SK-N-SH treated with all-trans-retinoic acid at 6 μM for 48 hours (cell line): Measurements from ENCODE around the gene MINDY2.

Experiments
- ATAC-seq: fragments of 200-7000 bp; cut with Tn5 transposase; 3 replicates; pipeline ENCODE4 v1.9.1; 2020; ENCODE audit warnings: mild to moderate bottlenecking, moderate library complexity
- ARNTL ChIP-seq: fragments of 450-650 bp; formaldehyde crosslinking; IDR thresholded peaks from 2 replicates; pipeline ENCODE4 v1.5.0; 2020; ENCODE audit warnings: low read depth, mild to moderate bottlenecking, moderate library complexity, borderline replicate concordance
- CSDC2 ChIP-seq: fragments of 250-450 bp; sonication (Bioruptor Pico); IDR thresholded peaks from 2 replicates; pipeline ENCODE4 v1.5.0; 2020; ENCODE audit warnings: mild to moderate bottlenecking, moderate library complexity
- GLIS3 ChIP-seq: fragments of 250-450 bp; sonication (Bioruptor Pico); IDR thresholded peaks from 2 replicates; pipeline ENCODE4 v1.5.0; 2020; ENCODE audit warnings: mild to moderate bottlenecking, moderate library complexity
- PPARA ChIP-seq: fragments of 250-450 bp; sonication (Bioruptor Pico); IDR thresholded peaks from 2 replicates; pipeline ENCODE4 v1.5.0; 2020; ENCODE audit warnings: mild to moderate bottlenecking, borderline replicate concordance
- RARB ChIP-seq: fragments of 250-450 bp; sonication (Bioruptor Pico); IDR thresholded peaks from 2 replicates; pipeline ENCODE4 v1.8.0; 2021; ENCODE audit warnings: mild to moderate bottlenecking, moderate library complexity
- SNAI2 ChIP-seq: fragments of 250-450 bp; sonication (Bioruptor Pico); IDR thresholded peaks from 2 replicates; pipeline ENCODE4 v1.5.0; 2020; ENCODE audit warnings: mild to moderate bottlenecking, moderate library complexity
- TCF4 ChIP-seq: fragments of 250-450 bp; sonication (Bioruptor Pico); IDR thresholded peaks from 2 replicates; pipeline ENCODE4 v1.8.0; 2021; ENCODE audit warnings: mild to moderate bottlenecking, moderate library complexity, borderline replicate concordance
- ZC3H10 ChIP-seq: fragments of 250-450 bp; sonication (Bioruptor Pico); IDR thresholded peaks from 2 replicates; pipeline ENCODE4 v1.5.1; 2021; ENCODE audit warnings: mild to moderate bottlenecking, moderate library complexity
- ZFP30 ChIP-seq: fragments of 450-650 bp; formaldehyde crosslinking; IDR thresholded peaks from 2 replicates; pipeline ENCODE4 v1.5.0; 2022; ENCODE audit warnings: mild to moderate bottlenecking, moderate library complexity
- ZNF565 ChIP-seq: fragments of 450-650 bp; formaldehyde crosslinking; conservative IDR thresholded peaks from 2 replicates; pipeline ENCODE4 v1.5.0; 2020; ENCODE audit warnings: low read depth, mild to moderate bottlenecking, moderate library complexity
- ZNF70 ChIP-seq: fragments of 450-650 bp; formaldehyde crosslinking; IDR thresholded peaks from 2 replicates; pipeline ENCODE4 v1.5.0; 2020; ENCODE audit warnings: mild to moderate bottlenecking, moderate library complexity
- ZNF8 ChIP-seq: fragments of 450-650 bp; formaldehyde crosslinking; IDR thresholded peaks from 2 replicates; pipeline ENCODE4 v1.5.0; 2020; ENCODE audit warnings: mild to moderate bottlenecking, moderate library complexity
- TF ChIP-seq, protein P1 (sequence below): fragments of 250-450 bp; sonication (Bioruptor Pico); IDR thresholded peaks from 2 replicates; pipeline ENCODE4 v1.8.0; 2021; ENCODE audit warnings: low read depth, mild to moderate bottlenecking, moderate library complexity, borderline replicate concordance
- TF ChIP-seq, protein P2 (sequence below): fragments of 250-450 bp; sonication (Bioruptor Pico); IDR thresholded peaks from 2 replicates; pipeline ENCODE4 v1.5.1; 2021; ENCODE audit warnings: mild to moderate bottlenecking, moderate library complexity
- TF ChIP-seq, protein P3 (sequence below): fragments of 250-450 bp; sonication (Bioruptor Pico); IDR thresholded peaks from 2 replicates; pipeline ENCODE4 v1.8.0; 2020; ENCODE audit warnings: mild to moderate bottlenecking, moderate library complexity, borderline replicate concordance
- TF ChIP-seq, protein P4 (sequence below): fragments of 250-450 bp; sonication (Bioruptor Pico); IDR thresholded peaks from 2 replicates; pipeline ENCODE4 v1.5.0; 2020; ENCODE audit warnings: mild to moderate bottlenecking, moderate library complexity

Gene MINDY2

DNA sequence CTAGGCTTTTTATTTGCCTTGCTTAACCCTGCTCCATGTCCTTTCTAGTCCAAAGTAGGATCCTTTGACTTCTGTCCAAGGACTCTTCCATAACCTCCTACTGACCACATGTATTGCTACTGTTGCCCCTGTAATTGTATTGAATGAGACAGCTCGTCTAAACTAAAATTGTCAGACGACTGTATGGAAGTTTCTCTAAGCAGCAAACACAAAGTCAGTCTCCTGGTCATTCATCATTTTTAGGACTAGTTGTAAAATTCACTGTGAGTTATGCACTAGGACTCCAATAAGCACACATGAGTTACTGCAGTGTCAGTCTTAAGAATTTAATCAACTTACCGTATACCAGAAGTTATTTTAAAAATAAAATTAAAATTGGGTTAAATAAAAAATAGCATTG lies 129.5 kb downstream of the MINDY2 start:
- no peak for ATAC-seq
- TF ChIP-seq ZFP30 (CRISPR knock-in tag), result no peak
- no peak for TF ChIP-seq ARNTL (CRISPR knock-in tag)
- no peak for TF ChIP-seq GLIS3
- TF ChIP-seq, protein P1, sequence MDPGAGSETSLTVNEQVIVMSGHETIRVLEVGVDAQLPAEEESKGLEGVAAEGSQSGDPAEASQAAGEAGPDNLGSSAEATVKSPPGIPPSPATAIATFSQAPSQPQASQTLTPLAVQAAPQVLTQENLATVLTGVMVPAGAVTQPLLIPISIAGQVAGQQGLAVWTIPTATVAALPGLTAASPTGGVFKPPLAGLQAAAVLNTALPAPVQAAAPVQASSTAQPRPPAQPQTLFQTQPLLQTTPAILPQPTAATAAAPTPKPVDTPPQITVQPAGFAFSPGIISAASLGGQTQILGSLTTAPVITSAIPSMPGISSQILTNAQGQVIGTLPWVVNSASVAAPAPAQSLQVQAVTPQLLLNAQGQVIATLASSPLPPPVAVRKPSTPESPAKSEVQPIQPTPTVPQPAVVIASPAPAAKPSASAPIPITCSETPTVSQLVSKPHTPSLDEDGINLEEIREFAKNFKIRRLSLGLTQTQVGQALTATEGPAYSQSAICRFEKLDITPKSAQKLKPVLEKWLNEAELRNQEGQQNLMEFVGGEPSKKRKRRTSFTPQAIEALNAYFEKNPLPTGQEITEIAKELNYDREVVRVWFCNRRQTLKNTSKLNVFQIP (CRISPR knock-in tag), result no peak
- TF ChIP-seq ZC3H10 (CRISPR knock-in tag), result no peak
- no peak for TF ChIP-seq CSDC2 (CRISPR knock-in tag)
- TF ChIP-seq ZNF8, result no peak
- no peak for TF ChIP-seq ZNF565
- TF ChIP-seq RARB (CRISPR knock-in tag), result no peak

DNA sequence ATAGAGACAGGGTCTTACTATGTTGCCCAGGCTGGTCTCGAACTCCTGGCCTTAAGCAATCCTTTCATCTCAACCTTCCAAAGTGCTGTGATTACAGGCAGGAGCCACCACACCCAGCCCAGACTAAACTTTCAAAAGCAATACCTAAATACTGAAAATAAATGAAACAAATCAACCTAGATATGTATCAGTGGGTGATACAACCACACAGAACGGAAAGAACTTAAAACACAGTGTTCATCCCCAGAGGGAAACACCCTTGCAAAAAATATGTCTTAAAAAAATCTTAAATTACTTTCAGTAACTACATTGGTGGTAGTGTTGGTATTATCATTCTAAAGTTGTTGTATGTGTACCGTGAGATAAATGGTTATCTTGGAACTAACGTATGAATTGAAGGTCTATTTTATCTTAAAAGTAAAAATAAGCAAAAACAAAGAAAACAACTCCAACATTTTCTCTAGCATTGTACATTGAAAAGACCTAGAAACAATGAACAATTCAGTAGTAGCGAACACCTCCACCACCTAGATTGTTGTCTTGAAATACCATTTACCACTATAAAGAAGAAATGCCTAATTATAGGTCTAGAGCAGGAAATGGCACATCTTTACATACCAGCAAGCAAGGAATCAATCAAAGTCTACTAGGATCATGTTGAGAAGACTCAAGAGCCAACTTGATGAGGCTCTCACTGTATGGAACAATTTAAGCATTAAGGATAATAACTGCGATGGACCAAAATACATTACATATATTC lies 137.6 kb downstream of the MINDY2 start:
- ATAC-seq, result no peak
- TF ChIP-seq GLIS3 (no peak), ZNF70 (CRISPR knock-in tag) (no peak), ZNF8 (no peak), ZC3H10 (CRISPR knock-in tag) (no peak), RARB (CRISPR knock-in tag) (no peak)
- TF ChIP-seq, protein P2, sequence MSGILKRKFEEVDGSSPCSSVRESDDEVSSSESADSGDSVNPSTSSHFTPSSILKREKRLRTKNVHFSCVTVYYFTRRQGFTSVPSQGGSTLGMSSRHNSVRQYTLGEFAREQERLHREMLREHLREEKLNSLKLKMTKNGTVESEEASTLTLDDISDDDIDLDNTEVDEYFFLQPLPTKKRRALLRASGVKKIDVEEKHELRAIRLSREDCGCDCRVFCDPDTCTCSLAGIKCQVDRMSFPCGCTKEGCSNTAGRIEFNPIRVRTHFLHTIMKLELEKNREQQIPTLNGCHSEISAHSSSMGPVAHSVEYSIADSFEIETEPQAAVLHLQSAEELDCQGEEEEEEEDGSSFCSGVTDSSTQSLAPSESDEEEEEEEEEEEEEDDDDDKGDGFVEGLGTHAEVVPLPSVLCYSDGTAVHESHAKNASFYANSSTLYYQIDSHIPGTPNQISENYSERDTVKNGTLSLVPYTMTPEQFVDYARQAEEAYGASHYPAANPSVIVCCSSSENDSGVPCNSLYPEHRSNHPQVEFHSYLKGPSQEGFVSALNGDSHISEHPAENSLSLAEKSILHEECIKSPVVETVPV (CRISPR knock-in tag), result no peak
- TF ChIP-seq, protein P3, sequence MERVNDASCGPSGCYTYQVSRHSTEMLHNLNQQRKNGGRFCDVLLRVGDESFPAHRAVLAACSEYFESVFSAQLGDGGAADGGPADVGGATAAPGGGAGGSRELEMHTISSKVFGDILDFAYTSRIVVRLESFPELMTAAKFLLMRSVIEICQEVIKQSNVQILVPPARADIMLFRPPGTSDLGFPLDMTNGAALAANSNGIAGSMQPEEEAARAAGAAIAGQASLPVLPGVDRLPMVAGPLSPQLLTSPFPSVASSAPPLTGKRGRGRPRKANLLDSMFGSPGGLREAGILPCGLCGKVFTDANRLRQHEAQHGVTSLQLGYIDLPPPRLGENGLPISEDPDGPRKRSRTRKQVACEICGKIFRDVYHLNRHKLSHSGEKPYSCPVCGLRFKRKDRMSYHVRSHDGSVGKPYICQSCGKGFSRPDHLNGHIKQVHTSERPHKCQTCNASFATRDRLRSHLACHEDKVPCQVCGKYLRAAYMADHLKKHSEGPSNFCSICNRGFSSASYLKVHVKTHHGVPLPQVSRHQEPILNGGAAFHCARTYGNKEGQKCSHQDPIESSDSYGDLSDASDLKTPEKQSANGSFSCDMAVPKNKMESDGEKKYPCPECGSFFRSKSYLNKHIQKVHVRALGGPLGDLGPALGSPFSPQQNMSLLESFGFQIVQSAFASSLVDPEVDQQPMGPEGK (CRISPR knock-in tag), result no peak

DNA sequence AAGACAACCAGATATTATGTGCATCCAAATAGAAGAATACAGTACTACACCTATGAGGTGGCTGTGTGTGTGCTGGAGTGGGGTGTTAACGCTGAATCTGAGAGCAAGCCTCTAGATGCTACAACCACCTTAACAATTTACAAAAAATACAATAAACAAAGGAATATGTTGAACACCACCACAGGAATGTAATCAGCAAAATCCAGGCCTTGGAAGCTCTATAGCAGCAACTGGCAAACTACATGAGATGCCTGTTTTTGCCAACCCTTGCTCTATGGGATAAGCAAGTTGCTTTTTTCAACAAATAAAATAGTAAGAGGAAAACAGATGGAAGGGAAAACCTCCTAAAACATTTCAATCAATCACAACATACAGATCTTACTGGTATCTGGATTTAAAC lies 138.5 kb downstream of the MINDY2 start:
- ATAC-seq, result peak; percentile 44; the same call in 1 of the 3 replicates
- TF ChIP-seq PPARA (CRISPR knock-in tag) (no peak), ZNF70 (CRISPR knock-in tag) (no peak), ZC3H10 (CRISPR knock-in tag) (no peak)
- TF ChIP-seq, protein P2 (CRISPR knock-in tag), result no peak
- TF ChIP-seq, all 23 proteins: peak for 0

DNA sequence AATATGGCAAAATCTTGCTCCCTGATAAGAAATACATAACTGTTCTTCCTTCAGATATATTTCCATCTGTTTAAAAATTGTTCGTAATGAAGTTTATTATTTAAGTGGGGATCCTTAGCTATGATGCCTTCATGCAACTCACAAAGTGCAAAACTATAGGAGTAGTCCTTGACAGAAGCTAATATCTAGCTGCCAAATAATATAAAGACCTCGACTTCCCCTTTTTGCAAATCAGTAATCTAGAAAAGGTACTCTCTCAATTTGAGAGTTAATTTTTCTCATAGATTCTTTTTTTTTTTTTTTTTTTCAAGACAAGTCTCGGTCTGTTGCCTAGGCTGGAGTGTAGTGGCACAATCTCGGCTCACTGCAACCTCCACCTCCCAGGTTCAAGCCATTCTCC lies 139.4 kb downstream of the MINDY2 start:
- no peak for TF ChIP-seq SNAI2
- no peak for TF ChIP-seq CSDC2 (CRISPR knock-in tag)
- TF ChIP-seq ZNF8, result no peak
- TF ChIP-seq GLIS3, result no peak
- no peak for TF ChIP-seq ARNTL (CRISPR knock-in tag)
- TF ChIP-seq, protein P2 (CRISPR knock-in tag), result no peak
- no peak for TF ChIP-seq ZNF70 (CRISPR knock-in tag)
- TF ChIP-seq, protein P4, sequence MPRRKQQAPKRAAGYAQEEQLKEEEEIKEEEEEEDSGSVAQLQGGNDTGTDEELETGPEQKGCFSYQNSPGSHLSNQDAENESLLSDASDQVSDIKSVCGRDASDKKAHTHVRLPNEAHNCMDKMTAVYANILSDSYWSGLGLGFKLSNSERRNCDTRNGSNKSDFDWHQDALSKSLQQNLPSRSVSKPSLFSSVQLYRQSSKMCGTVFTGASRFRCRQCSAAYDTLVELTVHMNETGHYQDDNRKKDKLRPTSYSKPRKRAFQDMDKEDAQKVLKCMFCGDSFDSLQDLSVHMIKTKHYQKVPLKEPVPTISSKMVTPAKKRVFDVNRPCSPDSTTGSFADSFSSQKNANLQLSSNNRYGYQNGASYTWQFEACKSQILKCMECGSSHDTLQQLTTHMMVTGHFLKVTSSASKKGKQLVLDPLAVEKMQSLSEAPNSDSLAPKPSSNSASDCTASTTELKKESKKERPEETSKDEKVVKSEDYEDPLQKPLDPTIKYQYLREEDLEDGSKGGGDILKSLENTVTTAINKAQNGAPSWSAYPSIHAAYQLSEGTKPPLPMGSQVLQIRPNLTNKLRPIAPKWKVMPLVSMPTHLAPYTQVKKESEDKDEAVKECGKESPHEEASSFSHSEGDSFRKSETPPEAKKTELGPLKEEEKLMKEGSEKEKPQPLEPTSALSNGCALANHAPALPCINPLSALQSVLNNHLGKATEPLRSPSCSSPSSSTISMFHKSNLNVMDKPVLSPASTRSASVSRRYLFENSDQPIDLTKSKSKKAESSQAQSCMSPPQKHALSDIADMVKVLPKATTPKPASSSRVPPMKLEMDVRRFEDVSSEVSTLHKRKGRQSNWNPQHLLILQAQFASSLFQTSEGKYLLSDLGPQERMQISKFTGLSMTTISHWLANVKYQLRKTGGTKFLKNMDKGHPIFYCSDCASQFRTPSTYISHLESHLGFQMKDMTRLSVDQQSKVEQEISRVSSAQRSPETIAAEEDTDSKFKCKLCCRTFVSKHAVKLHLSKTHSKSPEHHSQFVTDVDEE (CRISPR knock-in tag), result no peak
- no peak for TF ChIP-seq ZNF565
- no peak for TF ChIP-seq TCF4 (CRISPR knock-in tag)

More for the DNA sequence above, 139.4 kb downstream of the MINDY2 start:
- no peak for ATAC-seq
